ENCODE measurements around the gene AP1B1. TPM values are rescaled to one million over a fixed set of nuclear protein-coding genes. Genes with fewer than 3 reads are reported as not detected.

AP1B1 gene
- total RNA-seq, 2 donors from 2014 or later: 41.2 to 42.8 TPM

DNA sequence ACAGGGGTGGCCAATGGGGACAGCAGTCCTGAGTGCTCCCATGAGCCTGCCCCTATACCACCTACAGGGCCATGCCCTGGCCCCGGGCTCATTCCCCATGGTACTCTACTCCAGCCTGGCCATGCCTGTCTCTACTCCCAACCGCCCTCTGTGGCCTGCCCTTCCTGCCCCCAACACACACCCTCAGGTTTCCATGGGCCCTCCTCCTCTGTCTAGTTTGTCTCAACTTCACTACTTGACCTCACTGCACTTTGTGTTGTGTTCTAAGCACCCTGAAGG is 46.6 kb downstream of the AP1B1 start:
- H3K4me1 Mint-ChIP-seq: peaks cover 2% of the 10 kb centered on the region
- ATAC-seq: no peak

GRCh38 chr22:29341056-29341848 is 47.1 kb downstream of the AP1B1 start:
- no peak overlapping the region for H3K27ac Mint-ChIP-seq
- H3K27me3 Mint-ChIP-seq: no peaks in the 10 kb centered on the region
- DNase-seq (no peak), ATAC-seq (no peak)
- H3K36me3 Mint-ChIP-seq (ENCODE audit: low read depth): peaks cover 7% of the 10 kb centered on the region
- H3K4me1 Mint-ChIP-seq: peaks cover 2% of the 10 kb centered on the region
- H3K9me3 ChIP-seq (ENCODE audit: control insufficient read depth, low read length, poor library complexity, severe bottlenecking): no peaks in the 10 kb centered on the region
- H3K4me3 Mint-ChIP-seq: no peak overlapping the region

More for the DNA sequence above, 46.6 kb downstream of the AP1B1 start:
- H3K27ac Mint-ChIP-seq: no peak overlapping the region
- no peak overlapping the region for H3K4me3 Mint-ChIP-seq
- peaks cover 7% of the 10 kb centered on the region for H3K36me3 Mint-ChIP-seq (ENCODE audit: low read depth)
- no peaks in the 10 kb centered on the region for H3K27me3 Mint-ChIP-seq
- DNase-seq: no peak
- H3K9me3 ChIP-seq (ENCODE audit: control insufficient read depth, low read length, poor library complexity, severe bottlenecking): no peaks in the 10 kb centered on the region

GRCh38 chr22:29340566-29340965 is 47.8 kb downstream of the AP1B1 start:
- no peaks in the 10 kb centered on the region for H3K9me3 ChIP-seq (ENCODE audit: control insufficient read depth, low read length, poor library complexity, severe bottlenecking)
- DNase-seq (no peak), ATAC-seq (no peak)
- H3K36me3 Mint-ChIP-seq (ENCODE audit: low read depth): peaks cover 10% of the 10 kb centered on the region
- no peak overlapping the region for H3K4me3 Mint-ChIP-seq
- H3K4me1 Mint-ChIP-seq: peaks cover 3% of the 10 kb centered on the region
- no peaks in the 10 kb centered on the region for H3K27me3 Mint-ChIP-seq
- no peak overlapping the region for H3K27ac Mint-ChIP-seq

DNA sequence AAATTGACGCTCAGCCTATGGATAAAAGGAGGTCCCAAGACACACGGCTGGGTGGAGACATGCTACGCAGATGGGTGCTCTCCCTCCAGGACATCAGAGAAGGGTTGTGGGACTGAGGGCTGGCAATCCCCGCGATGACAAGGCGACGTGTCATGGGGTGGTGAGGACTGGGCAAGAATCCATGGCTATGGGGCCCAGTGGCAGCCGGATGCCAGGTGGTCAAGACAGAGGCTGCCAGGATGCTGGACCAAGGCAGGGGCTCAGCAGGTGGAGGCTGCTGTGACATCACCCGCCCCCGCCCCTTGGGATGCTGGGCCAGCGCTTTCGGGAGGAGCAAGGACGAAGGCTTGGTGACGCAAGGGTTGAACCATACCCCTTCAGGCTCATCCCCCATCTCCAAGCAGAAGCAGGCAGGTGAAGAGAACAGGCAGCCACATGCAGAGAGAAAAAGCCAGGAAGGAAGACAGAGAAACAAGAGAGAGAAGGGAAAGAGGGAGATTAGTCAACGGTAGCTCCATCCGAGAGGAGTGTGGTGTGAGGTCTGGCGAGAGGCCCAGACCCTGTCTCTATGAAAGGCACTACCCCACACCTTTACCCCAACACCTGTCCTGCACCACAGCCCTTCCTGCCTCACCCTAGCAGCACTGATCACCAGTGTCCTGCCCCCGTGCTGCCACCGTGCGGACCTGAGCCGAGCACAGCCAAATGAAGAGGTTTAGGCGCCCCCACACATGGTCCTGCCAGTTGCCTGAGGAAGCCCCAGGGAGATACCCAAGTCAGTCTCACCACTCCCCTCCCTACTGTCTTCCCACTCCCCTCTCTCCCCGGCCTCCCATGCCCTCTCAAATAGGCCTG is 48.8 kb downstream of the AP1B1 start:
- H3K27me3 Mint-ChIP-seq: no peaks in the 10 kb centered on the region
- H3K36me3 Mint-ChIP-seq (ENCODE audit: low read depth): peaks cover 10% of the 10 kb centered on the region
- H3K4me3 Mint-ChIP-seq: peak overlapping the region; percentile 25
- no peaks in the 10 kb centered on the region for H3K9me3 ChIP-seq (ENCODE audit: control insufficient read depth, low read length, poor library complexity, severe bottlenecking)
- no peak overlapping the region for H3K27ac Mint-ChIP-seq
- no peak for ATAC-seq
- DNase-seq: no peak
- H3K4me1 Mint-ChIP-seq: peaks cover 4% of the 10 kb centered on the region

- Mint-ChIP-seq H3K27me3 (no peaks in the 10 kb centered on the region), H3K36me3 (ENCODE audit: low read depth) (peaks cover 11% of the 10 kb centered on the region), H3K4me3 (no peak overlapping the region), H3K4me1 (peaks cover 4% of the 10 kb centered on the region), H3K27ac (no peak overlapping the region)
- no peak for DNase-seq
- no peak for ATAC-seq
- H3K9me3 ChIP-seq (ENCODE audit: control insufficient read depth, low read length, poor library complexity, severe bottlenecking): no peaks in the 10 kb centered on the region
Observed at GRCh38 chr22:29338398-29338797, 50.0 kb downstream of the AP1B1 start.

DNA sequence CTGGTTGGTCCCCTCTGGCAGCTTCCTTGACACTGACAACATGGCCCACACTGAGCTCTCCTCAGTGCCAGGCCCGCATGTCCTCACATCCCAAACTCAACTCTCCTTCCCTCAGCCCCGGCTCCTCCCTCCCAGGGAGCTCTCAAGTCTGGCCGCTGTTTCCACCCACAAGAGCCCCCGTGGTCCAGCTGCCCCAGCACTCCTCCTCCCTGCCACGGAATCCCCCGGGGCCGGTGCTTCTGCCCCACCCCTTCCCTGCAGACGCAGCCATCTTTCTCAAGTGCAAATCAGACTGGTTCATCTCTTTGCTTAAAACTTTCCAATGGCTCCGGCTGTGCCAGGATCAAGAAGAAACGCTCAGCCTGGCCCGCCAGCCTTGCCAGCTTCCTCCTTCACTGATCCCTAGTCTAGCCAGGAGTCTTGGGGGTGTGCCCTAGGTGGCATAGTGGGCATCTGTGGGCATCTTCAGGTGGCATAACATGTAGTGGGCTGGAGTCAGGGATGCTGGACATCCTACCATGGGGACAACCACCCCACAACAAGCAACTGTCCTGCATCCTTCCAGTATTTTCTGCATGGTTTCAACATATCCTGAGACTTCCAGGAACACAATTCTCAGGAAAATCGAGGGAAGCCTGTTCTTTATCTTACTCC is 50.6 kb downstream of the AP1B1 start:
- H3K27me3 Mint-ChIP-seq: no peaks in the 10 kb centered on the region
- H3K4me3 Mint-ChIP-seq: no peak overlapping the region
- H3K4me1 Mint-ChIP-seq: peaks cover 4% of the 10 kb centered on the region
- H3K27ac Mint-ChIP-seq: no peak overlapping the region
- H3K9me3 ChIP-seq (ENCODE audit: control insufficient read depth, low read length, poor library complexity, severe bottlenecking): no peaks in the 10 kb centered on the region
- DNase-seq (no peak), ATAC-seq (no peak)
- H3K36me3 Mint-ChIP-seq (ENCODE audit: low read depth): peaks cover 10% of the 10 kb centered on the region

- Mint-ChIP-seq H3K27ac (no peak overlapping the region), H3K36me3 (ENCODE audit: low read depth) (peaks cover 10% of the 10 kb centered on the region)
- no peak for DNase-seq
Observed at GRCh38 chr22:29336751-29337490, 51.4 kb downstream of the AP1B1 start.

GRCh38 chr22:29335656-29336055 is 52.7 kb downstream of the AP1B1 start:
- Mint-ChIP-seq H3K4me1 (peaks cover 4% of the 10 kb centered on the region), H3K27ac (no peak overlapping the region), H3K27me3 (no peaks in the 10 kb centered on the region), H3K4me3 (no peak overlapping the region), H3K36me3 (ENCODE audit: low read depth) (peaks cover 10% of the 10 kb centered on the region)
- DNase-seq (no peak), ATAC-seq (no peak)
- no peaks in the 10 kb centered on the region for H3K9me3 ChIP-seq (ENCODE audit: control insufficient read depth, low read length, poor library complexity, severe bottlenecking)

More at GRCh38 chr22:29336751-29337490, 51.4 kb downstream of the AP1B1 start:
- no peak for ATAC-seq
- H3K4me1 Mint-ChIP-seq: peaks cover 4% of the 10 kb centered on the region
- H3K9me3 ChIP-seq (ENCODE audit: control insufficient read depth, low read length, poor library complexity, severe bottlenecking): no peaks in the 10 kb centered on the region
- H3K4me3 Mint-ChIP-seq: peak overlapping the region; percentile 19
- H3K27me3 Mint-ChIP-seq: no peaks in the 10 kb centered on the region

DNA sequence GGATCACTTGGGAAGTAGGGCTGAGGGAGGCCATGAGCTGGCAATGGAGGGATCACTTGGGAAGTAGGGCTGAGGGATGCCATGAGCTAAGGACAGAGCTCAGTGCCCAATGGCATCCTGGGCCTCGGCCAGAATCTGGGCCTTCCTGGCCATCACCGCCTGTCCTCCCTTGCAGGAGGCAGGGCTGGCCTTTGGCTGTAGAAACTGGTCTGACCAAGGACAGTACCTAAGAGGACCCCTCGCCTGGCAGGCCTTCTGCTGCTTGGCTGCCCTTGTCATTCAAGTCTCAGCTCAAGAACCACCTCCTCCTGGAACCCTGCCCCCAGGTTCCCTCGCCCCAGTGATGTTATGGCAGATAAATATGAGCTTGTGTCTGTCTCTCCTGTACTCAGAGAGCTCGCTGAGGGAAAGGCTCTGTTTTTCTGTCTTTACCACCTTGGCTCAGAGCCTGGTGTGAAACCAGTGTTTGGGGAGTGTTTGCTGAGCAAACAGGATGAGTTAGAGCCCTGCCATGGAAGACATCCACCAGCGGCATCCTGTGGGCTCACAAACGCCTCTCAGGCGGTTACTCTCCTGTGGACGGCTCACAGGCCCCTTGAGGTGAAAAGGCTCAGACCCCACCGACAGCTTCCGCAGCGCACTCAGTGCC is 53.5 kb downstream of the AP1B1 start:
- peaks cover 4% of the 10 kb centered on the region for H3K4me1 Mint-ChIP-seq
- DNase-seq (no peak), ATAC-seq (no peak)
- H3K27me3 Mint-ChIP-seq: no peaks in the 10 kb centered on the region
- no peak overlapping the region for H3K27ac Mint-ChIP-seq
- H3K36me3 Mint-ChIP-seq (ENCODE audit: low read depth): peaks cover 10% of the 10 kb centered on the region
- H3K9me3 ChIP-seq (ENCODE audit: control insufficient read depth, low read length, poor library complexity, severe bottlenecking): no peaks in the 10 kb centered on the region
- no peak overlapping the region for H3K4me3 Mint-ChIP-seq

- DNase-seq: no peak
- H3K27me3 Mint-ChIP-seq: no peaks in the 10 kb centered on the region
- peaks cover 9% of the 10 kb centered on the region for H3K36me3 Mint-ChIP-seq (ENCODE audit: low read depth)
- H3K4me3 Mint-ChIP-seq: no peak overlapping the region
- no peak for ATAC-seq
- H3K4me1 Mint-ChIP-seq: peaks cover 4% of the 10 kb centered on the region
- no peak overlapping the region for H3K27ac Mint-ChIP-seq
- H3K9me3 ChIP-seq (ENCODE audit: control insufficient read depth, low read length, poor library complexity, severe bottlenecking): no peaks in the 10 kb centered on the region
Observed at GRCh38 chr22:29334148-29334547, 54.2 kb downstream of the AP1B1 start.

GRCh38 chr22:29332886-29333496 is 55.4 kb downstream of the AP1B1 start:
- H3K9me3 ChIP-seq (ENCODE audit: control insufficient read depth, low read length, poor library complexity, severe bottlenecking): no peaks in the 10 kb centered on the region
- no peak for ATAC-seq
- no peak for DNase-seq
- H3K27ac Mint-ChIP-seq: no peak overlapping the region
- H3K4me3 Mint-ChIP-seq: no peak overlapping the region
- peaks cover 5% of the 10 kb centered on the region for H3K36me3 Mint-ChIP-seq (ENCODE audit: low read depth)
- H3K4me1 Mint-ChIP-seq: peaks cover 2% of the 10 kb centered on the region
- no peaks in the 10 kb centered on the region for H3K27me3 Mint-ChIP-seq

DNA sequence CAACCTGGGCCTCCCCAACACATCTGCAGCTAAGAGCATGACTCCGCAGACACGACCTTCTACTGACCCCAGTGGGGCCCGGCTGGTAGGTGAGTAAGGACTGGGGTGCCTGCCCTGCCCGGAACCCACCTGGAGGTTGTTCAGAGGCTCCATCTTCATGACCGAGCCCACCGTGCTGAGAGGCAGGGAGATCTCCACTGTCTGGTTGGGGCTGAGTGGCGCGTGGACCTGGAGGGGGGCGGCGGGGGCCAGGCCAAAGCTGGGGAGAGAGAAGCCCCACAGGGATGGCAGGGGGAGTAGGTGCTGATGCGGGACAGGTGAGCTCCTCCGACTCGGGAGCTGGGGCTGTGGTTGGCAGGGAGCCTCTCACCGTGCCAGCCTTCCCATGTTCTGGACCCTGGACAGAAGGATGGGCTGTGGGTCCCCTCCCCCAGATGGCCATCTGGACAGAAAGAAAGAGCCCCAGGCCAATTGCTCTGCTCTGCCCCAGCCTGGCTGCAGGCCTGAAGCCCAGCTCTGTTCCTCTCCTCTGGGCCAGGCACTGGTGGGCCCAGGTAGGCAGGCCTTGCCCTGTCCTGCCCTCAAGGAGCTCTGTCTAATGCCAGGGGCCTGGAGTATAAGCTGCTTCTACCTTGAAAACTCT is 56.6 kb downstream of the AP1B1 start:
- Mint-ChIP-seq H3K36me3 (ENCODE audit: low read depth) (peaks cover 5% of the 10 kb centered on the region), H3K27me3 (no peaks in the 10 kb centered on the region), H3K4me1 (peaks cover 2% of the 10 kb centered on the region), H3K4me3 (no peak overlapping the region), H3K27ac (no peak overlapping the region)
- no peaks in the 10 kb centered on the region for H3K9me3 ChIP-seq (ENCODE audit: control insufficient read depth, low read length, poor library complexity, severe bottlenecking)
- no peak for DNase-seq
- no peak for ATAC-seq
